Prostate gland (tissue), 2 donors: ENCODE measurements around the gene NKG7. TPM values are rescaled to one million over a fixed set of nuclear protein-coding genes. Genes with fewer than 3 reads are reported as not detected.

ENCODE experiments used
- DNase-seq: peaks from one replicate; pipeline ENCODE4 v3.0.0-alpha.2; 2019; ENCODE audit warnings: low spot score
- H3K27ac ChIP-seq, 2 donors: fragments of 200-600 bp; sonication (generic); 2 replicates each; pipeline ENCODE4 v1.5.1; 2017 to 2019
- H3K27me3 ChIP-seq: fragments of 200-600 bp; sonication (generic); replicated peaks from 2 replicates; pipeline ENCODE4 v1.5.1; 2019; ENCODE audit not compliant: insufficient read depth
- H3K36me3 ChIP-seq, 2 donors: fragments of 200-600 bp; sonication (generic); 1 replicate in 1 of 2; 2 replicates in 1 of 2; pipeline versions ENCODE4 v1.5.1 to v1.8.1; 2017 to 2019
- H3K4me1 ChIP-seq: fragments of 200-600 bp; sonication (generic); replicated peaks from 2 replicates; pipeline ENCODE4 v1.5.1; 2019
- H3K4me3 ChIP-seq, 2 donors: fragments of 200-600 bp; sonication (generic); 2 replicates each; pipeline ENCODE4 v1.5.1; 2017 to 2019
- H3K9me3 ChIP-seq: fragments of 200-600 bp; sonication (generic); 2 replicates; pipeline ENCODE4 v1.5.1; 2017
- POLR2A ChIP-seq: fragments of 450-650 bp; IDR thresholded peaks from one replicate; pipeline ENCODE4 v1.6.1; 2016; ENCODE audit warnings: antibody characterized with exemption, mild to moderate bottlenecking
- POLR2AphosphoS5 ChIP-seq: sonication (generic); formaldehyde crosslinking; IDR thresholded peaks from one replicate; pipeline ENCODE4 v1.6.1; 2017; ENCODE audit warnings: antibody characterized with exemption
- WGBS: methylation state at CpG from one replicate; pipeline ENCODE4 v1.1.5; 2018; 5-methylcytosine and 5-hydroxymethylcytosine counted together
- intact Hi-C: fragments of 100-400 bp; cut with DNase I; formaldehyde crosslinking; loops from one replicate; pipeline ENCODE4 v1.14.2; 2022
- total RNA-seq, 2 donors: library from RNA; depleted of rRNA; stranded (reverse); fragments of >200 nt; gene quantifications; one replicate each; pipeline ENCODE4 v1.1.0, GENCODE V29; 2016
- TF ChIP-seq, protein P1 (sequence below), 4 experiments: fragments of 200-600 bp in 2 of 4; fragments of 450-650 bp in 2 of 4; sonication (generic) in 2 of 4; IDR thresholded peaks; 1 replicate in 3 of 4; 2 replicates in 1 of 4; pipeline ENCODE4 v1.5.1; 2016 to 2019; ENCODE audit warnings: antibody characterized with exemption in 4 of 4, mild to moderate bottlenecking in 2 of 4, moderate library complexity in 2 of 4

NKG7 gene
- total RNA-seq, 2 donors from 2014 or later: 1.8 TPM; not detected in 1

DNA sequence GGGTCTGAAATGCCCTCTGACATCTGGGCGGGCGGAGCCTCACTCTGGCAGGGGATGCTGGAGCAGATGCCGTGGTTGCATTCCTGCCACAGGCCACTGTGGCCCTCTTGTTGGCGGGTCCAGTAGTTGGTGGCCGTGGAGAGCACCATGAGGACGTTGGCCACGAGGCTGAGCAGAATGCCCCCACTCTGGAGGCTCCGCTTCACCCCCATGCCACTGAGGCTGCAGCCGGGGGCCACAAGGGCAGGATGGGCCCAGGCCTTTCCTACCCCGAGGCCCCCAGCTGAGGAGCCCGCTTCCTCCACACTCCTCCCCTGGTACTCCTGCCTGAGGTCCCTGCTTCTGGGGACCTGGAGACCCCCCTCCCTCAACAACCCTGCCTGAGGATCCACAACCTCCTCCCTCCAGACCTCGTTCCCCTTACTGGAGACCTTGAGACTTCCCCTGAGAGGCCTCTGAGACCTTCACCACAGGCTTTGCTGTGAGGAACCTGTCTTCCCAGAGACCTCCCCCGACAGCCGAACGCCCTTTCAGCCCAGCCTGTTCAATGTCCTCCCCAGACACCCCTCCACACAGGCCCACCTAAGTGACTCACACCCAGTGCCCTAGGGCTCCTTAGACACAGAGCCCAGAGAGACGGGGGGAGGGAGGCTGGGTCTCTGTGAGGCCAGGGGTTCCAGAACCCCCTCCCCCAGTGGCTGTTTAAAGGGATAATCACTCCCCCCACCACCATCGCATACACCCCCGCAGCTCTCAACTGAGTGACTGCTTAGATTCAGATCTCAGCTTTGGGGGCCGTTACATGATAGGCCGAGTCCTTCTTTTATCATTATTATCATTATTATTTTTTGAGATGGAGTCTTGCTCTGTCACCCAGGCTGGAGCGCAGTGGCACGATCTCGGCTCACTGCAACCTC, 3.8 kb downstream of the NKG7 start, which contains the start of gene CLDND2:
Gene CLDND2, minus strand, starts transcription at position 638 of the 917 bp plus-strand sequence. Its CDS starts 426 bp downstream, at position 212.
- WGBS: 73% methylated on average over 18 of the region's 23 CpGs
- Histone ChIP-seq H3K36me3 (no peaks in the 10 kb centered on the region), H3K4me3 (peak within 1 kb of the TSS; percentile 61 to 76), H3K27ac (peak within 1 kb of the TSS; percentile 85 to 86), H3K9me3 (no peaks in the 10 kb centered on the region), H3K4me1 (peaks cover 8% of the 10 kb centered on the region), H3K27me3 (no peaks in the 10 kb centered on the region)
- TF ChIP-seq, protein P1, sequence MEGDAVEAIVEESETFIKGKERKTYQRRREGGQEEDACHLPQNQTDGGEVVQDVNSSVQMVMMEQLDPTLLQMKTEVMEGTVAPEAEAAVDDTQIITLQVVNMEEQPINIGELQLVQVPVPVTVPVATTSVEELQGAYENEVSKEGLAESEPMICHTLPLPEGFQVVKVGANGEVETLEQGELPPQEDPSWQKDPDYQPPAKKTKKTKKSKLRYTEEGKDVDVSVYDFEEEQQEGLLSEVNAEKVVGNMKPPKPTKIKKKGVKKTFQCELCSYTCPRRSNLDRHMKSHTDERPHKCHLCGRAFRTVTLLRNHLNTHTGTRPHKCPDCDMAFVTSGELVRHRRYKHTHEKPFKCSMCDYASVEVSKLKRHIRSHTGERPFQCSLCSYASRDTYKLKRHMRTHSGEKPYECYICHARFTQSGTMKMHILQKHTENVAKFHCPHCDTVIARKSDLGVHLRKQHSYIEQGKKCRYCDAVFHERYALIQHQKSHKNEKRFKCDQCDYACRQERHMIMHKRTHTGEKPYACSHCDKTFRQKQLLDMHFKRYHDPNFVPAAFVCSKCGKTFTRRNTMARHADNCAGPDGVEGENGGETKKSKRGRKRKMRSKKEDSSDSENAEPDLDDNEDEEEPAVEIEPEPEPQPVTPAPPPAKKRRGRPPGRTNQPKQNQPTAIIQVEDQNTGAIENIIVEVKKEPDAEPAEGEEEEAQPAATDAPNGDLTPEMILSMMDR (IDR thresholded peaks at IDR 0.05): no peak
- TF ChIP-seq POLR2A (no peak), POLR2AphosphoS5 (no peak)
- intact Hi-C loops: loop anchor here (5.0 kb wide), 1 partner anchor 334 kb away; no protein-coding TSS in a partner anchor
- no peak for DNase-seq

DNA sequence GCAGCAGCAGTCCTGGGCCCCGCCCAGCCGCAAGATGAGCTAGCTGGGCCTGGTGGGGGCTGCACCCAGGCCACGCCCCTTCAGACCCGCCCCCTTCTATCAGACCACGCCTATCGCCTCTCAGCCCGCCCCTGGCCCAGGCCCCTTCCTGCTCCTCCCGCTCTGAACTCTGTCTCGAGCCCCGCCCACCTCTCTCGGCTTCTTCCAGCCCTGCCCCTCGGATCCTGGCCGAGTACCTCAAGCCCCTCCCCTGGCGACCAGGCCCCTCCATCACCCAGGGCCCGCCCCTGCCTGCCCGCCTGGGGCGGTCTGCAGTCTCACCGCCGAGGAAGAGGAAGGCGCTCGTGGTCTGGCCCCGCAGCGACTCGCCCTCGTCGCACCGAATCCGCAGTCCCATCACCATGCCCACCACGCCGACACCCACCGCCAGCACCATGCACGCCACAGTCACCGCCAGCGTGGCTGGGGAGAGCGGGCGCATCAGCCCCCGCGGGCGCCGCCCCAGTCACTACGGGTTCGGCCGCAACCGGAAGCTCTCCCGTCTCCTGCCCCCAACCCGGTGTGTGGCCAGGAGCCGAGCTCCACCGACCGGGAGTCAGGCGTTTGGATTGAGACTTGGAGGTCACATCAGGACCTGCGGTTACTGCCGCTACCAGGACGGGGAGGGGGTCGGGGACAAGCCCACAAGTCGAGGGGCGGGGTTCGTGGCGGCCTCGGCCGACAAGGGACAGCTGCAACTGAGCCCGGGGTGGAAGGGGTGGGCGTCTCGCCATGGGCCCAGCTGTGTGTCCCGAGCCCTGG, 4.7 kb downstream of the NKG7 start:
- TF ChIP-seq, protein P1 (IDR thresholded peaks at IDR 0.05): peak in 1 of 4 experiments; percentile 31
- TF ChIP-seq POLR2AphosphoS5 (peak; percentile 90), POLR2A (peak; percentile 1)
- H3K4me1 ChIP-seq: peaks cover 8% of the 10 kb centered on the region
- peak overlapping the region; percentile 85 to 86 for H3K27ac ChIP-seq
- intact Hi-C loops: loop anchor here (2.0 to 5.0 kb wide), 2 partner anchors 27 to 335 kb away; no protein-coding TSS in a partner anchor
- peak overlapping the region; percentile 61 to 76 for H3K4me3 ChIP-seq
- DNase-seq: peak; percentile 98
- no peaks in the 10 kb centered on the region for H3K36me3 ChIP-seq
- no peaks in the 10 kb centered on the region for H3K9me3 ChIP-seq
- WGBS: under 1% methylated on average over 57 of the region's 64 CpGs
- no peaks in the 10 kb centered on the region for H3K27me3 ChIP-seq

DNA sequence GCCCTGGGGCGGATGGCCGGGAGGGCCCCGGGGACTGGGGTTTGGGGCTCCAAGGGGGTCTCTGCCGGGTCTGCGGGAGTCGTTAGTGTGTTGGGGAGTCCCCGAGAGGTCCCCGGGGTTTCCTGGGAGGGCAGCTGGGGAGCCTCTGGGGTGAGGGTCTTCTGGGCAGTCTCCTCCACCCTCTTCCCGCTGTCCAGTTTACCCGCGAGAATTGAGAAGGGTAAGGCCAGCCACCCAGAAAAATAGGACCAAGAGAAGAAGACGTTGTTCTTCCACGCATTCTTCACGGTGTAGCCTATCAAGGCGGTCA, 5.2 kb downstream of the NKG7 start:
- H3K27me3 ChIP-seq: no peaks in the 10 kb centered on the region
- intact Hi-C loops: loop anchor here (2.0 to 5.0 kb wide), 2 partner anchors 26 to 335 kb away; no protein-coding TSS in a partner anchor
- peak overlapping the region; percentile 85 to 86 for H3K27ac ChIP-seq
- H3K36me3 ChIP-seq: no peaks in the 10 kb centered on the region
- DNase-seq: no peak
- peaks cover 8% of the 10 kb centered on the region for H3K4me1 ChIP-seq
- no peaks in the 10 kb centered on the region for H3K9me3 ChIP-seq
- peak overlapping the region; percentile 61 to 76 for H3K4me3 ChIP-seq
- TF ChIP-seq POLR2A (peak; percentile 90), POLR2AphosphoS5 (no peak)
- 0% methylated on average over 15 of the region's 15 CpGs for WGBS

DNA sequence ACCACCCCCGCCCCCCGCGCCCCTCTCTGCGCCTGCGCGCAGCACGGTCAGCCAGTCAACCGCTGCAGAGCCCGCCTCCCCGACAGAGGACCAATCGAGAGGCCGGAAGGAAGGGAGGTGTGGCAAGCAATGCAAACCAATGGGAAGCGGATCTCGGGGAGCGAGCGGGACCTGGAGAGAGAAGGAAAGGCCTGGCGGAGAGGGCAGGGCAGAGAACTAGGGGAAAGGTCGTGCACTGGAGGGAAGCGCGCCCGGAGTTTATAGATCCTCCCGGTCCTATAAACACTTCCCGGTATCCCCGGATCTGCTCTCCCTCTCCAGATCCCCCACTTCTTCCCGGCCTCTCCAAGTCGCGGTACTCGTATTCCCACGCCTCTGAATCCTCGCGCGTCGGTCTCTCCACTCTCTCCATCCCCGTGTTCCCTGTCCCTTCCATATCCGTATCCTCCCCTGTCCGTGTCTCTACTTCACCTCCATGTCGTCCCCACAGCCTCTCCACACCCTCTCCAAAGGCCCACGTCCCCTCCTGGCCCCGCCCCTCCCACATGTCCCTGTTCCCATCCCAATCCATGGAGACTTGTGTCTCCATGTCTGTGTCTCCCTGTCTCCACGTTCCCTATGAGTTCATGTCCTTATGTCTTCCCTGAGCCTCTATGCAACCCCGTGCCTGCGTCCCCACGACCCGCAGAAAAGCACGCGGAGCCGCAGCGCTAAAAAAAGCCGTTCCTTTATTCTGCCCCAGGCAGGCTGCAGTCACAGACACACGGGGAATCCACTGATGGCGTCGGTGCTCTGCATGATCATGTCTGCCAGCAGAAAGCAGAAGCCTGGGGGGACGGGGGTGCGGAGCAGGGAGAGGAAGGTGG, 5.8 kb downstream of the NKG7 start:
- Histone ChIP-seq H3K9me3 (no peaks in the 10 kb centered on the region), H3K27ac (peak overlapping the region; percentile 85 to 86), H3K4me3 (peak overlapping the region; percentile 61 to 76), H3K36me3 (no peaks in the 10 kb centered on the region), H3K27me3 (no peaks in the 10 kb centered on the region), H3K4me1 (peaks cover 8% of the 10 kb centered on the region)
- WGBS: under 1% methylated on average over 54 of the region's 54 CpGs
- TF ChIP-seq, protein P1 (IDR thresholded peaks at IDR 0.05): no peak
- peak; percentile 98 for TF ChIP-seq POLR2AphosphoS5
- TF ChIP-seq POLR2A: peak; percentile 95
- intact Hi-C loops: loop anchor here (2.0 to 5.0 kb wide), 2 partner anchors 26 to 336 kb away; no protein-coding TSS in a partner anchor
- DNase-seq: peak; percentile 97
